Progenitor cell of endocrine pancreas (in vitro differentiated cells): ENCODE results near the gene CERS1. TPM values are rescaled to one million over a fixed set of nuclear protein-coding genes. Genes with fewer than 3 reads are reported as not detected.

ENCODE experiments used
- DNase-seq: peaks from one replicate; pipeline ENCODE4 v3.0.0; 2021; ENCODE audit warnings: low spot score; ENCODE audit not compliant: unreplicated experiment
- H3K27ac Mint-ChIP-seq: 2 replicates; pipeline ENCODE4 v1.8.0; 2021; ENCODE audit warnings: mild to moderate bottlenecking, moderate library complexity, mixed read lengths
- H3K27me3 Mint-ChIP-seq: 2 replicates; pipeline ENCODE4 v1.8.0; 2021; ENCODE audit warnings: mixed read lengths
- H3K36me3 Mint-ChIP-seq: 2 replicates; pipeline ENCODE4 v1.8.0; 2022; ENCODE audit warnings: mixed read lengths; ENCODE audit not compliant: insufficient read depth
- H3K4me1 Mint-ChIP-seq: 2 replicates; pipeline ENCODE4 v1.8.0; 2021; ENCODE audit warnings: low read depth, mixed read lengths
- H3K4me3 Mint-ChIP-seq: 2 replicates; pipeline ENCODE4 v1.8.0; 2021; ENCODE audit warnings: low read depth, mild to moderate bottlenecking, moderate library complexity, mixed read lengths
- H3K9me3 Mint-ChIP-seq: 2 replicates; pipeline ENCODE4 v1.8.0; 2021; ENCODE audit warnings: low read depth, mixed read lengths
- CTCF ChIP-seq: fragments of 200-600 bp; sonication (generic); IDR thresholded peaks from one replicate; pipeline ENCODE4 v1.5.0; 2021; ENCODE audit warnings: antibody characterized with exemption, mild to moderate bottlenecking; ENCODE audit not compliant: unreplicated experiment
- total RNA-seq: library from RNA; stranded (reverse); gene quantifications from 2 replicates; pipeline ENCODE4 v1.2.1, GENCODE V29; 2021

The CERS1 gene
- total RNA-seq, 1 donor from 2014 or later: 20.9 TPM

DNA sequence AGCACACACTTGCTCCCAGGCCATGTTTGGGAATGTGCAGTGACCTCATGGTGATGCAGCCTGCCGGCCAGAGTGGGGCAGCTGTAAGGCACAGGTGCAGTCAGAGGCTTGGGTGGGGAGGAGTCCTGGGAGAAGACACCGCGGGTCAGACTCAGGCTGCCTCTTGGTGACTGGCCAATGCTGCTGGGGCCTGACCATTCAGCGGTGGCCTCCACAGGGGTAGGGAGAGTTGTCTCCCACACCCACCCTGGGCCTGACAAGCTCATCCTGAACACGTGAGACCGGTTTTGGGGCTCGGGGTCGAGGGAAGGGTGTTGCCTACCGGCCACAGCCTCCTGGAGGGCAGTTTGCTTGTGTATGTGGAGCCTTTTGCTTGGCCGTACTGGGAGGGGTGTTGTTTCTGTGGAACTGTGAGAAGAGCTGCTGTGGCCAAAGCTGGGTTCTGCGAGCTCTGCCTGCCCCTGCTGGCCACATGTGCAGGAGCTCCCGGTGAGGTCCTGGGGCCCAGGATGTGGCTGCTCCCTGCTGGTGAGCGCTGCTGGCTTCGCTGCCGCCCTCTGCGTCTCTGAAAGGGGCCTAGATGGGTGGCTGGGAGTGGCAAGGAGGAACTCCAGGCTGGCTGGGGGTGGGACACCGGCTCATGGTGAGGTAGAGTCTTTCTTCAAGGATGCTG is 42.1 kb downstream of the CERS1 start:
- no peak overlapping the region for H3K4me3 Mint-ChIP-seq
- peak; percentile 17 for TF ChIP-seq CTCF
- no peak for DNase-seq
- peaks cover 17% of the 10 kb centered on the region for H3K36me3 Mint-ChIP-seq
- no peaks in the 10 kb centered on the region for H3K27me3 Mint-ChIP-seq
- H3K4me1 Mint-ChIP-seq: no peaks in the 10 kb centered on the region
- H3K9me3 Mint-ChIP-seq: no peaks in the 10 kb centered on the region
- no peak overlapping the region for H3K27ac Mint-ChIP-seq

- no peaks in the 10 kb centered on the region for H3K9me3 Mint-ChIP-seq
- no peak for DNase-seq
- H3K4me3 Mint-ChIP-seq: no peak overlapping the region
- H3K27ac Mint-ChIP-seq: no peak overlapping the region
- peaks cover 15% of the 10 kb centered on the region for H3K36me3 Mint-ChIP-seq
- H3K4me1 Mint-ChIP-seq: no peaks in the 10 kb centered on the region
- TF ChIP-seq CTCF: no peak
- H3K27me3 Mint-ChIP-seq: no peaks in the 10 kb centered on the region
Observed at GRCh38 chr19:18852648-18853047, 43.3 kb downstream of the CERS1 start.

DNA sequence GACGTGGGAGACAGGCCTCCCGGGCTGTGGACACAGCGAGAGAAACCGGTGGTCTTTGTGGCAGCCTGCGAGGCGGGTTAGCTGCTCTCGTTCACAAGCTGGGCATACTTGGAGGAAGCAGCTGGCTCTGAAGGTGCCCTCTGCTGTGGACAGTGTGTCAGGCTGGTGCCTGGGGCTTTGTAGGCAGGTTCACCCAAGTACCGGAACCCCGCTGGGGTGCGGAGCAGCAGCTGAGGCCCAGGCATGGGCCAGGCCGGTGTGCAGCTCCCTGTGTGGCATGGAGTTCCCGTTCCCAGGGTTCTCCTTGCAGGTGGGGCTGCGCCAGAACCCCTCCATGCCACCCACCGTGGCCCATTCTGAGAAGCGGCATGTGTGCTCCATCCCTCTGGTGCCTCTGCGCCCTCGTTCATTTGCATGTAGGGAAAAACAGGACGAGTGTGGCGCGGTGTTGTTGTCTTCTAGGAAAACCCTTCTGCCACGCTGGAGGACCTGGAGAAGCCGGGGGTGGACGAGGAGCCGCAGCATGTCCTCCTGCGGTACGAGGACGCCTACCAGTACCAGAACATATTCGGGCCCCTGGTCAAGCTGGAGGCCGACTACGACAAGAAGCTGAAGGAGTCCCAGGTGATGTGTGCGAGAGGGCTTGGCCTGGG is 44.2 kb downstream of the CERS1 start:
- no peaks in the 10 kb centered on the region for H3K9me3 Mint-ChIP-seq
- DNase-seq: no peak
- H3K27me3 Mint-ChIP-seq: no peaks in the 10 kb centered on the region
- no peak for TF ChIP-seq CTCF
- no peak overlapping the region for H3K4me3 Mint-ChIP-seq
- H3K4me1 Mint-ChIP-seq: peaks cover 3% of the 10 kb centered on the region
- H3K36me3 Mint-ChIP-seq: peaks cover 18% of the 10 kb centered on the region
- no peak overlapping the region for H3K27ac Mint-ChIP-seq

DNA sequence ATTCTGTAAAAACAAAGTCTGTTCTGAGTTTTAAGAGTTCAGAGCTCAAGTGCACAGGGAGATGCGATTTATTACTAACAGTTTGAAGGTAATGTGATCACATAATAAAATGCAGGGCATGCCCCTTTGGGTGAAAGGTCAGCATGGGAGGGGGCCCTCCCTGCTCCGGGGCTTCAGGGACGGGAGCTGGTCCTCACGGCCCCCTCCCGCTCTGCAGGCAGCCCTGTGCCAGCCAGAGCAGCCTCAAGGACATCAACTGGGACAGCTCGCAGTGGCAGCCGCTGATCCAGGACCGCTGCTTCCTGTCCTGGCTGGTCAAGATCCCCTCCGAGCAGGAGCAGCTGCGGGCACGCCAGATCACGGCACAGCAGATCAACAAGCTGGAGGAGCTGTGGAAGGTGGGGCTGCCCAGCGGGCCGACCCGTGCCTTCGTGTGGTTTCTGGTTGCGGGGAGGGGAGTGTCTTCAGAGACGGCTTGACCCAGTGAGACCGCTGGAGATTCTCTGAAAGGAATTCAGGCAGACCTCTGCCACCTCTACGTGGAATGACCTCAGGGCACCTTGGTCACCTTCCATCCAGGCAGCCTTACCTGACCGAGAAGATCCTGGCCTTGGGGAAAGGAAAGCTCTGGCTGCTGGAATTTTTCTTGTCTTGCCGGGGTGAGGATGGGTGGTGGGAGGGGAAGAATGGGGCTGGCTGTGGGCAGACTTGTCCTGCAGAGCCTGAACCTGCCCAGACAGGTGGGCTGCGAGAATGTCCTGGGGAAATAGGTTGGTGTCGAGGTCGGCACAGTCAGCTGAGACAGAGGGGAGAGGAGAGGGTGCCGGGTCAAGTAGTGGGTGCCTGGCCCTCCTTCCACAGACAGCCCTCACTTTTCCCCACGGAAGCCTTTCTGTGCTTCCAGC is 45.2 kb downstream of the CERS1 start:
- Mint-ChIP-seq H3K9me3 (no peaks in the 10 kb centered on the region), H3K4me3 (no peak overlapping the region), H3K36me3 (peaks cover 18% of the 10 kb centered on the region), H3K27ac (no peak overlapping the region), H3K4me1 (peaks cover 3% of the 10 kb centered on the region), H3K27me3 (no peaks in the 10 kb centered on the region)
- no peak for TF ChIP-seq CTCF
- no peak for DNase-seq

- no peaks in the 10 kb centered on the region for H3K9me3 Mint-ChIP-seq
- peaks cover 15% of the 10 kb centered on the region for H3K36me3 Mint-ChIP-seq
- TF ChIP-seq CTCF: no peak
- DNase-seq: no peak
- H3K27ac Mint-ChIP-seq: no peak overlapping the region
- H3K27me3 Mint-ChIP-seq: no peaks in the 10 kb centered on the region
- peaks cover 3% of the 10 kb centered on the region for H3K4me1 Mint-ChIP-seq
- no peak overlapping the region for H3K4me3 Mint-ChIP-seq
Observed at GRCh38 chr19:18849838-18850400, 46.0 kb downstream of the CERS1 start.
